GM23248 (cell line): Measurements from ENCODE around the gene TLL1.

ENCODE experiments used
- EZH2 ChIP-seq: fragments of 200-600 bp; sonication (generic); IDR thresholded peaks from 2 replicates; pipeline ENCODE4 v1.6.1; 2018; ENCODE audit warnings: antibody characterized with exemption, mild to moderate bottlenecking; ENCODE audit not compliant: insufficient read depth, poor library complexity, severe bottlenecking
- EZH2phosphoT487 ChIP-seq: fragments of 200-600 bp; sonication (generic); IDR thresholded peaks from 2 replicates; pipeline ENCODE4 v1.6.1; 2018; ENCODE audit warnings: antibody characterized with exemption, moderate library complexity, mild to moderate bottlenecking, low read depth; ENCODE audit not compliant: insufficient read depth

GRCh38 chr4:165877286-165877685, 4.2 kb downstream of the TLL1 start:
- TF ChIP-seq EZH2, result no peak
- TF ChIP-seq EZH2phosphoT487, result no peak
